ENCODE measurements around the gene SIX5.
"Not testable (repeated sequence)": the region's sequence is repeated elsewhere in the genome, so short reads cannot be mapped to it uniquely, and the experiment has no call there.

The SIX5 gene

GRCh38 chr19:45801603-45802175 lies 32.6 kb upstream of the SIX5 start:
- Mint-ChIP-seq H3K4me1 (ENCODE audit: low read depth) (peaks cover 5% of the 10 kb centered on the region), H3K4me3 (no peak overlapping the region), H3K9me3 (no peaks in the 10 kb centered on the region), H3K27me3 (ENCODE audit: low read depth) (peaks cover 24% of the 10 kb centered on the region), H3K27ac (no peak overlapping the region), H3K36me3 (ENCODE audit: low read depth) (no peaks in the 10 kb centered on the region)
- no peak for DNase-seq (ENCODE audit: low spot score)

- no peaks in the 10 kb centered on the region for H3K9me3 Mint-ChIP-seq
Observed at GRCh38 chr19:45800070-45800553, 31.1 kb upstream of the SIX5 start.

GRCh38 chr19:45799541-45799940 lies 30.5 kb upstream of the SIX5 start:
- not testable (repeated sequence) for H3K4me1 Mint-ChIP-seq (ENCODE audit: low read depth); DNase-seq (ENCODE audit: low spot score); H3K36me3 Mint-ChIP-seq (ENCODE audit: low read depth); H3K27ac Mint-ChIP-seq; H3K4me3 Mint-ChIP-seq; H3K9me3 Mint-ChIP-seq
- peaks cover 38% of the 10 kb centered on the region for H3K27me3 Mint-ChIP-seq (ENCODE audit: low read depth)

More at GRCh38 chr19:45800070-45800553, 31.1 kb upstream of the SIX5 start:
- Mint-ChIP-seq H3K4me1 (ENCODE audit: low read depth) (peaks cover 5% of the 10 kb centered on the region), H3K4me3 (no peak overlapping the region), H3K27me3 (ENCODE audit: low read depth) (peaks cover 32% of the 10 kb centered on the region), H3K36me3 (ENCODE audit: low read depth) (no peaks in the 10 kb centered on the region), H3K27ac (no peak overlapping the region)
- DNase-seq (ENCODE audit: low spot score): no peak

DNA sequence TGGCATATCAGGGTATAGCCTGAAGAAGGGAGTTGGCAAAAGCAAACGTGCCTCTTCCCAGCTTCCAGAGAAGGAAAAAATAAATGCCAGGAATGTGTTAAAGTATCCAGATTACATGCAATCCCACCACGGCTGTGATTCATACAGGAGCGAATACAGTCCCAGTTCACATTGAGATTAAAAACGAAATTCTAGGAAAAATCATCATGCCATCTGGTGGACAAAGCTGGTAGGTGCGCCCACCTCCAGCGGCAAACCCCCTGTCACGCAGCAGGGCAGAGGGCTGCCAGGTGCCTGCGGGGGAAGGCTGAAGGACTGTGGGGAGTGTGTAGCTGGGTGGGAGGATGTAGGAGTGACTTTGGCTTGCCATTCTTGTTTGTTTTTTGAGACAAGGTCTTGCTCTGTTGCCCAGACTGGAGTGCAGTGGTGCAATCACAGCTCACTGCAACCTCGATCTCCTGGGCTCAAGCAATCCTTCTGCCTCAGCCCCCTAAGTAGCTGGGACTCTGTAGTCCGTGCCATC lies 30.0 kb upstream of the SIX5 start:
- Mint-ChIP-seq H3K36me3 (ENCODE audit: low read depth) (no peaks in the 10 kb centered on the region), H3K4me3 (no peak overlapping the region), H3K4me1 (ENCODE audit: low read depth) (peaks cover 5% of the 10 kb centered on the region), H3K9me3 (no peaks in the 10 kb centered on the region), H3K27ac (no peak overlapping the region), H3K27me3 (ENCODE audit: low read depth) (peaks cover 41% of the 10 kb centered on the region)
- DNase-seq (ENCODE audit: low spot score): peak; percentile 42

GRCh38 chr19:45794627-45795026 lies 25.6 kb upstream of the SIX5 start:
- Mint-ChIP-seq H3K27me3 (ENCODE audit: low read depth) (peaks cover 42% of the 10 kb centered on the region), H3K4me1 (ENCODE audit: low read depth) (peaks cover 31% of the 10 kb centered on the region), H3K4me3 (no peak overlapping the region), H3K27ac (no peak overlapping the region), H3K36me3 (ENCODE audit: low read depth) (peaks cover 7% of the 10 kb centered on the region), H3K9me3 (no peaks in the 10 kb centered on the region)
- DNase-seq (ENCODE audit: low spot score): no peak

- H3K4me3 Mint-ChIP-seq: peak overlapping the region; percentile 40
- no peak for DNase-seq (ENCODE audit: low spot score)
- peaks cover 27% of the 10 kb centered on the region for H3K4me1 Mint-ChIP-seq (ENCODE audit: low read depth)
- no peaks in the 10 kb centered on the region for H3K9me3 Mint-ChIP-seq
- peak overlapping the region; percentile 43 for H3K27ac Mint-ChIP-seq
- H3K27me3 Mint-ChIP-seq (ENCODE audit: low read depth): peaks cover 45% of the 10 kb centered on the region
- H3K36me3 Mint-ChIP-seq (ENCODE audit: low read depth): peaks cover 13% of the 10 kb centered on the region
Observed at GRCh38 chr19:45793876-45794275, 24.8 kb upstream of the SIX5 start.

DNA sequence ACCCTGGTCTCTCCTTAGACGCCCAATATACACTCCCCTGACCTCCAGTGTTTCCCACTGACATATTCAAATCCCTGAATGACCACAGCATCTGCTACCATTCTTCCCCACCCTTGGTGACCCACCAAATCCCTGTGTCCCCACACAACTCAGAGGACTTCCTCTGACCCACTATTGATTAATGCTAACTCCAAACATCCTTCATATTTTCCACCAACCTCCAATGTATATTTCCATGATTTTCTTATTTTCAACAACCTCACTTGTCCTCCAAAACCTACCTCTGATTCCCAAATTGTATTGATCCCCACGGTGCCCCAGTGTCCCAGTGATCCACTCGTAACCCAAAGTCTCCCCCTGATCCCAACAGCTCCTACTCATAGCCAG lies 24.1 kb upstream of the SIX5 start:
- Mint-ChIP-seq H3K27ac (peak overlapping the region; percentile 62), H3K27me3 (ENCODE audit: low read depth) (peaks cover 47% of the 10 kb centered on the region), H3K9me3 (no peaks in the 10 kb centered on the region), H3K4me1 (ENCODE audit: low read depth) (peaks cover 26% of the 10 kb centered on the region), H3K36me3 (ENCODE audit: low read depth) (peaks cover 20% of the 10 kb centered on the region), H3K4me3 (peak overlapping the region; percentile 78)
- no peak for DNase-seq (ENCODE audit: low spot score)

- peak within 1 kb of the TSS; percentile 89 for H3K4me3 Mint-ChIP-seq
- no peaks in the 10 kb centered on the region for H3K9me3 Mint-ChIP-seq
- peaks cover 24% of the 10 kb centered on the region for H3K36me3 Mint-ChIP-seq (ENCODE audit: low read depth)
- peak within 1 kb of the TSS; percentile 62 for H3K27ac Mint-ChIP-seq
- peaks cover 46% of the 10 kb centered on the region for H3K27me3 Mint-ChIP-seq (ENCODE audit: low read depth)
- DNase-seq (ENCODE audit: low spot score): peak; percentile 99
- peaks cover 26% of the 10 kb centered on the region for H3K4me1 Mint-ChIP-seq (ENCODE audit: low read depth)
Observed at GRCh38 chr19:45792470-45793177, 23.6 kb upstream of the SIX5 start, which contains the start of gene DMWD. DMWD (minus strand) TSS chr19:45792845; CDS start chr19:45792756, 89 bp downstream.

GRCh38 chr19:45791744-45792469 lies 22.9 kb upstream of the SIX5 start:
- peaks cover 26% of the 10 kb centered on the region for H3K4me1 Mint-ChIP-seq (ENCODE audit: low read depth)
- peak overlapping the region; percentile 89 for H3K4me3 Mint-ChIP-seq
- peaks cover 51% of the 10 kb centered on the region for H3K27me3 Mint-ChIP-seq (ENCODE audit: low read depth)

GRCh38 chr19:45790942-45791341 lies 21.9 kb upstream of the SIX5 start:
- Mint-ChIP-seq H3K36me3 (ENCODE audit: low read depth) (peaks cover 27% of the 10 kb centered on the region), H3K9me3 (no peaks in the 10 kb centered on the region), H3K27ac (peak overlapping the region; percentile 24), H3K27me3 (ENCODE audit: low read depth) (peaks cover 47% of the 10 kb centered on the region), H3K4me3 (peak overlapping the region; percentile 89), H3K4me1 (ENCODE audit: low read depth) (peaks cover 26% of the 10 kb centered on the region)
- peak; percentile 55 for DNase-seq (ENCODE audit: low spot score)

More at GRCh38 chr19:45791744-45792469, 22.9 kb upstream of the SIX5 start:
- peaks cover 27% of the 10 kb centered on the region for H3K36me3 Mint-ChIP-seq (ENCODE audit: low read depth)
- H3K9me3 Mint-ChIP-seq: no peaks in the 10 kb centered on the region
- H3K27ac Mint-ChIP-seq: peak overlapping the region; percentile 54
- DNase-seq (ENCODE audit: low spot score): peak; percentile 29

- peaks cover 27% of the 10 kb centered on the region for H3K36me3 Mint-ChIP-seq (ENCODE audit: low read depth)
- no peak overlapping the region for H3K4me3 Mint-ChIP-seq
- peaks cover 26% of the 10 kb centered on the region for H3K4me1 Mint-ChIP-seq (ENCODE audit: low read depth)
- H3K27me3 Mint-ChIP-seq (ENCODE audit: low read depth): peaks cover 32% of the 10 kb centered on the region
- no peak for DNase-seq (ENCODE audit: low spot score)
- H3K27ac Mint-ChIP-seq: no peak overlapping the region
- H3K9me3 Mint-ChIP-seq: no peaks in the 10 kb centered on the region
Observed at GRCh38 chr19:45789035-45789786, 20.2 kb upstream of the SIX5 start.

DNA sequence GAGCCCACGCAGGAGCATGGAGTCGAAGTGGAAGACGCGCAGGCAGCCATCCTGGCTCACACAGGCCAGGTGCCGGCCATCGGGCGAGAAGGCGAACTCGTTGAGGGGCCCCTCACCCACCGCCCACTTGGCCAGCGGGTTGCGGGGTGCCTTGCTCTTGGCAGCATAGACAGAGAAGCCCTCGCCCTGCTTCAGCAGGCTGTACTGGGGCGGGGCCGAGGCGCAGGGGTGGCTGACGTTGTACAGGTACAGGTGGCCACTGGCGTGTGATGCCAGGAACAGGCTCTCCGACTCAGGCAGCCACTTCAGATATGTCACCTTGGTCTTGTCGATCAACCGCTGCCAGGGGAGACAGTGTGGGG lies 17.5 kb upstream of the SIX5 start:
- peaks cover 27% of the 10 kb centered on the region for H3K36me3 Mint-ChIP-seq (ENCODE audit: low read depth)
- H3K9me3 Mint-ChIP-seq: no peaks in the 10 kb centered on the region
- no peak overlapping the region for H3K27ac Mint-ChIP-seq
- no peak for DNase-seq (ENCODE audit: low spot score)
- peaks cover 21% of the 10 kb centered on the region for H3K27me3 Mint-ChIP-seq (ENCODE audit: low read depth)
- H3K4me3 Mint-ChIP-seq: no peak overlapping the region
- H3K4me1 Mint-ChIP-seq (ENCODE audit: low read depth): peaks cover 9% of the 10 kb centered on the region

- Mint-ChIP-seq H3K4me3 (no peak overlapping the region), H3K4me1 (ENCODE audit: low read depth) (peaks cover 4% of the 10 kb centered on the region), H3K27ac (no peak overlapping the region), H3K36me3 (ENCODE audit: low read depth) (peaks cover 27% of the 10 kb centered on the region), H3K27me3 (ENCODE audit: low read depth) (peaks cover 24% of the 10 kb centered on the region), H3K9me3 (no peaks in the 10 kb centered on the region)
- no peak for DNase-seq (ENCODE audit: low spot score)
Observed at GRCh38 chr19:45785781-45786532, 16.9 kb upstream of the SIX5 start.
